H9 (cell line): ENCODE data around the gene CEP128. TPM values are rescaled to one million over a fixed set of nuclear protein-coding genes. Genes with fewer than 3 reads are reported as not detected.

Source experiments
- DNase-seq: peaks from one replicate; pipeline ENCODE4 v3.0.0-alpha.2; 2017
- H2AFZ ChIP-seq: one replicate; pipeline ENCODE4 v1.6.1; 2013; ENCODE audit warnings: mild to moderate bottlenecking, low read length, control low read depth, moderate library complexity
- H2AK5ac ChIP-seq: 2 replicates; pipeline ENCODE4 v1.6.1; 2013; ENCODE audit warnings: low read length, control low read depth, mixed read lengths; ENCODE audit not compliant: insufficient read length
- H2BK120ac ChIP-seq: one replicate; pipeline ENCODE4 v1.6.1; 2013; ENCODE audit warnings: low read depth, mild to moderate bottlenecking, low read length, control low read depth, inconsistent platforms; ENCODE audit not compliant: poor library complexity, severe bottlenecking
- H2BK12ac ChIP-seq: 2 replicates; pipeline ENCODE4 v1.6.1; 2013; ENCODE audit warnings: low read length, control low read depth, mixed read lengths, low read depth; ENCODE audit not compliant: insufficient read length
- H2BK15ac ChIP-seq: 2 replicates; pipeline ENCODE4 v1.6.1; 2013; ENCODE audit warnings: low read depth, low read length, control low read depth
- H2BK20ac ChIP-seq: one replicate; pipeline ENCODE4 v1.6.1; 2013; ENCODE audit warnings: low read depth, mild to moderate bottlenecking, low read length, control low read depth, inconsistent platforms; ENCODE audit not compliant: poor library complexity, severe bottlenecking
- H2BK5ac ChIP-seq: 2 replicates; pipeline ENCODE4 v1.6.1; 2013; ENCODE audit warnings: low read length, control low read depth, mixed read lengths; ENCODE audit not compliant: insufficient read length
- H3K14ac ChIP-seq: 2 replicates; pipeline ENCODE4 v1.6.1; 2013; ENCODE audit warnings: low read length, control low read depth; ENCODE audit not compliant: insufficient read depth
- H3K18ac ChIP-seq: 2 replicates; pipeline ENCODE4 v1.6.1; 2013; ENCODE audit warnings: low read depth, mild to moderate bottlenecking, mixed read lengths, low read length, control low read depth; ENCODE audit not compliant: insufficient read length
- H3K23ac ChIP-seq: 2 replicates; pipeline ENCODE4 v1.6.1; 2013; ENCODE audit warnings: low read length, control low read depth, mixed read lengths, low read depth; ENCODE audit not compliant: insufficient read length
- H3K23me2 ChIP-seq: 2 replicates; pipeline ENCODE4 v1.6.1; 2013; ENCODE audit warnings: low read depth, mild to moderate bottlenecking, mixed read lengths, low read length, control low read depth; ENCODE audit not compliant: insufficient read length, poor library complexity, severe bottlenecking
- H3K27ac ChIP-seq: 2 replicates; pipeline ENCODE4 v1.5.1; 2013; ENCODE audit warnings: low read length, control low read depth, mixed read lengths, low read depth; ENCODE audit not compliant: insufficient read length
- H3K27me3 ChIP-seq: 2 replicates; pipeline ENCODE4 v1.6.1; 2013; ENCODE audit warnings: low read length, control low read depth, inconsistent platforms; ENCODE audit not compliant: insufficient read depth
- H3K4ac ChIP-seq: 2 replicates; pipeline ENCODE4 v1.6.1; 2013; ENCODE audit warnings: low read depth, mild to moderate bottlenecking, control low read depth, inconsistent platforms, low read length, moderate library complexity
- H3K4me1 ChIP-seq: 2 replicates; pipeline ENCODE4 v1.6.1; 2013; ENCODE audit warnings: low read length, control low read depth, inconsistent platforms; ENCODE audit not compliant: insufficient read depth
- H3K4me2 ChIP-seq: 2 replicates; pipeline ENCODE4 v1.6.1; 2013; ENCODE audit warnings: low read length, control low read depth, mixed read lengths; ENCODE audit not compliant: insufficient read length, insufficient read depth
- H3K56ac ChIP-seq: 2 replicates; pipeline ENCODE4 v1.6.1; 2013; ENCODE audit warnings: low read depth, mild to moderate bottlenecking, mixed read lengths, low read length, control low read depth; ENCODE audit not compliant: insufficient read length
- H3K79me1 ChIP-seq: 2 replicates; pipeline ENCODE4 v1.6.1; 2013; ENCODE audit warnings: low read depth, mild to moderate bottlenecking, moderate library complexity, low read length, control low read depth, inconsistent platforms; ENCODE audit not compliant: insufficient read depth, poor library complexity, severe bottlenecking
- H3K79me2 ChIP-seq: 2 replicates; pipeline ENCODE4 v1.6.1; 2013; ENCODE audit warnings: low read length, control low read depth, inconsistent platforms; ENCODE audit not compliant: insufficient read depth
- H3K9ac ChIP-seq: 2 replicates; pipeline ENCODE4 v1.6.1; 2013; ENCODE audit warnings: low read length, control low read depth, mixed read lengths; ENCODE audit not compliant: insufficient read length; ENCODE audit errors: extremely low read depth
- H3K9me3 ChIP-seq: one replicate; pipeline ENCODE4 v1.6.1; 2013; ENCODE audit warnings: low read depth, low read length, inconsistent platforms; ENCODE audit not compliant: control insufficient read depth
- H3T11ph ChIP-seq: one replicate; pipeline ENCODE4 v1.6.1; 2013; ENCODE audit warnings: mild to moderate bottlenecking, low read length, control low read depth, inconsistent platforms
- H4K20me1 ChIP-seq: one replicate; pipeline ENCODE4 v1.6.1; 2013; ENCODE audit not compliant: control insufficient read depth, insufficient read length, insufficient read depth
- H4K5ac ChIP-seq: 2 replicates; pipeline ENCODE4 v1.6.1; 2013; ENCODE audit warnings: low read depth, mild to moderate bottlenecking, mixed read lengths, low read length, control low read depth; ENCODE audit not compliant: insufficient read length
- H4K8ac ChIP-seq: replicated peaks from 2 replicates; pipeline ENCODE4 v1.6.1; 2013; ENCODE audit warnings: low read length, control low read depth, mixed read lengths, low read depth; ENCODE audit not compliant: insufficient read length
- H4K91ac ChIP-seq: 2 replicates; pipeline ENCODE4 v1.6.1; 2013; ENCODE audit warnings: low read depth, mild to moderate bottlenecking, moderate library complexity, mixed read lengths, low read length, control low read depth; ENCODE audit not compliant: insufficient read length
- H3K27ac Mint-ChIP-seq, 3 experiments: 2 replicates in 2 of 3; 3 replicates in 1 of 3; pipeline ENCODE4 v1.8.0; 2020 to 2021; ENCODE audit warnings: mixed read lengths in 3 of 3, mild to moderate bottlenecking in 1 of 3, moderate library complexity in 1 of 3
- H3K27me3 Mint-ChIP-seq: 2 replicates; pipeline ENCODE4 v1.8.0; 2021; ENCODE audit warnings: low read depth, mild to moderate bottlenecking, moderate library complexity, mixed read lengths
- H3K36me3 Mint-ChIP-seq, 3 experiments: 2 replicates in 2 of 3; 3 replicates in 1 of 3; pipeline ENCODE4 v1.8.0; 2020 to 2021; ENCODE audit warnings: low read depth in 3 of 3, mixed read lengths in 3 of 3; ENCODE audit not compliant: insufficient read depth in 1 of 3
- H3K4me1 Mint-ChIP-seq, 2 experiments: 2 replicates each; pipeline ENCODE4 v1.8.0; 2020; ENCODE audit warnings: mixed read lengths in 2 of 2
- H3K4me3 Mint-ChIP-seq, 2 experiments: 2 replicates in 1 of 2; 3 replicates in 1 of 2; pipeline ENCODE4 v1.8.0; 2020 to 2021; ENCODE audit warnings: mild to moderate bottlenecking in 2 of 2, mixed read lengths in 2 of 2, moderate library complexity in 1 of 2
- H3K9me3 Mint-ChIP-seq, 2 experiments: 2 replicates in 1 of 2; 3 replicates in 1 of 2; pipeline ENCODE4 v1.8.0; 2020; ENCODE audit warnings: mild to moderate bottlenecking in 2 of 2, mixed read lengths in 2 of 2, moderate library complexity in 1 of 2
- WGBS: extraction: QIAGEN DNeasy Blood & Tissue Kit; methylation state at CpG from one replicate; pipeline ENCODE4 v1.1.7; 2013; ENCODE audit warnings: missing lambda C conversion rate, low lambda C conversion rate, mixed read lengths; ENCODE audit not compliant: insufficient read length; ENCODE audit errors: extremely low coverage; 5-methylcytosine and 5-hydroxymethylcytosine counted together
- total RNA-seq: library from RNA; stranded (reverse); gene quantifications from 2 replicates; pipeline ENCODE4 v1.2.1, GENCODE V29; 2021
- TF ChIP-seq, protein P1 (sequence below): fragments of 200-600 bp; sonication (generic); conservative IDR thresholded peaks from 3 replicates; pipeline ENCODE4 v1.8.0; 2021; ENCODE audit warnings: antibody characterized with exemption, mild to moderate bottlenecking

CEP128 gene
- total RNA-seq, 1 experiment from 2014 or later: 16.3 TPM

DNA sequence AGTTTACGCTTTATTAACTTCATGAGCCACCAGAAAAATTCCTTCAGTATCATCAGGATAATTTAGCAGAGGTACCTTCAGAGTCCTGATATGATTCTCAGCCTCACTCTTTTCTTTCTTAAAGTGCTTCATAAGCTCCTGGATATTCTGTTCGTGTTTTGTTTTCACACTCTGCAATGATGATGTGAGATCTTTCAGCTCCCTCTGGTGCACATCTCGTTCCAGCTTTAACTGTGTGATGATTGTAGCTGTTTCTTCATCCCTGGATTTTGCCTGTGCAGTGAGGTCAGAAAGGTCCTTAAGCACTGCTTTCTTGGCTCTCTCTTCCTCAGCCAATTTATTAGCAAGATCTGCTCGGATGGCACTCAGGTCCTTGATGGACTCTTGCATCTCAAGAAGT, 156.7 kb downstream of the CEP128 start:
- H4K91ac ChIP-seq: no peak overlapping the region
- no peak overlapping the region for H2AK5ac ChIP-seq
- no peak overlapping the region for H3K14ac ChIP-seq
- H3K79me2 ChIP-seq: no peaks in the 10 kb centered on the region
- H3K4ac ChIP-seq: no peak overlapping the region
- no peak overlapping the region for H3K4me2 ChIP-seq
- H3T11ph ChIP-seq: no peak overlapping the region
- Mint-ChIP-seq H3K27me3 (no peaks in the 10 kb centered on the region), H3K27ac (peak overlapping the region in 1 of 3 experiments; percentile 29; a peak in 1 of 7 replicates), H3K36me3 (peaks cover 0 to 3% (median 0%) of the 10 kb centered on the region in 3 experiments; a peak in 3 of 7 replicates), H3K4me1 (no peaks in the 10 kb centered on the region), H3K4me3 (no peak overlapping the region), H3K9me3 (no peaks in the 10 kb centered on the region)
- no peak overlapping the region for H4K8ac ChIP-seq
- no peak overlapping the region for H3K56ac ChIP-seq
- no CpG with 5 or more reads among the region's 4 CpGs for WGBS
- no peaks in the 10 kb centered on the region for H3K27me3 ChIP-seq
- DNase-seq: no peak
- no peak overlapping the region for H2BK5ac ChIP-seq
- no peak overlapping the region for H4K5ac ChIP-seq
- H3K27ac ChIP-seq: no peak overlapping the region
- no peak overlapping the region for H2BK15ac ChIP-seq
- H3K9me3 ChIP-seq: no peaks in the 10 kb centered on the region
- no peaks in the 10 kb centered on the region for H3K23me2 ChIP-seq
- H3K9ac ChIP-seq: no peak overlapping the region
- no peak overlapping the region for H2BK20ac ChIP-seq
- no peaks in the 10 kb centered on the region for H4K20me1 ChIP-seq
- H2BK120ac ChIP-seq: no peak overlapping the region
- TF ChIP-seq, protein P1, sequence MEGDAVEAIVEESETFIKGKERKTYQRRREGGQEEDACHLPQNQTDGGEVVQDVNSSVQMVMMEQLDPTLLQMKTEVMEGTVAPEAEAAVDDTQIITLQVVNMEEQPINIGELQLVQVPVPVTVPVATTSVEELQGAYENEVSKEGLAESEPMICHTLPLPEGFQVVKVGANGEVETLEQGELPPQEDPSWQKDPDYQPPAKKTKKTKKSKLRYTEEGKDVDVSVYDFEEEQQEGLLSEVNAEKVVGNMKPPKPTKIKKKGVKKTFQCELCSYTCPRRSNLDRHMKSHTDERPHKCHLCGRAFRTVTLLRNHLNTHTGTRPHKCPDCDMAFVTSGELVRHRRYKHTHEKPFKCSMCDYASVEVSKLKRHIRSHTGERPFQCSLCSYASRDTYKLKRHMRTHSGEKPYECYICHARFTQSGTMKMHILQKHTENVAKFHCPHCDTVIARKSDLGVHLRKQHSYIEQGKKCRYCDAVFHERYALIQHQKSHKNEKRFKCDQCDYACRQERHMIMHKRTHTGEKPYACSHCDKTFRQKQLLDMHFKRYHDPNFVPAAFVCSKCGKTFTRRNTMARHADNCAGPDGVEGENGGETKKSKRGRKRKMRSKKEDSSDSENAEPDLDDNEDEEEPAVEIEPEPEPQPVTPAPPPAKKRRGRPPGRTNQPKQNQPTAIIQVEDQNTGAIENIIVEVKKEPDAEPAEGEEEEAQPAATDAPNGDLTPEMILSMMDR: no peak
- no peak overlapping the region for H2BK12ac ChIP-seq
- H2AFZ ChIP-seq: no peak overlapping the region
- no peaks in the 10 kb centered on the region for H3K4me1 ChIP-seq
- no peak overlapping the region for H3K23ac ChIP-seq
- H3K18ac ChIP-seq: no peak overlapping the region
- H3K79me1 ChIP-seq: no peaks in the 10 kb centered on the region
